GM19468 (cell line): ENCODE data around the gene NFKBIE.

ENCODE experiments used
- ATAC-seq: cut with Tn5 transposase; IDR thresholded peaks from one replicate; pipeline ENCODE4 v1.9.1; 2021; ENCODE audit warnings: mild to moderate bottlenecking, moderate library complexity, moderate number of reproducible peaks; ENCODE audit not compliant: unreplicated experiment; ENCODE audit errors: extremely low read depth

NFKBIE gene

DNA sequence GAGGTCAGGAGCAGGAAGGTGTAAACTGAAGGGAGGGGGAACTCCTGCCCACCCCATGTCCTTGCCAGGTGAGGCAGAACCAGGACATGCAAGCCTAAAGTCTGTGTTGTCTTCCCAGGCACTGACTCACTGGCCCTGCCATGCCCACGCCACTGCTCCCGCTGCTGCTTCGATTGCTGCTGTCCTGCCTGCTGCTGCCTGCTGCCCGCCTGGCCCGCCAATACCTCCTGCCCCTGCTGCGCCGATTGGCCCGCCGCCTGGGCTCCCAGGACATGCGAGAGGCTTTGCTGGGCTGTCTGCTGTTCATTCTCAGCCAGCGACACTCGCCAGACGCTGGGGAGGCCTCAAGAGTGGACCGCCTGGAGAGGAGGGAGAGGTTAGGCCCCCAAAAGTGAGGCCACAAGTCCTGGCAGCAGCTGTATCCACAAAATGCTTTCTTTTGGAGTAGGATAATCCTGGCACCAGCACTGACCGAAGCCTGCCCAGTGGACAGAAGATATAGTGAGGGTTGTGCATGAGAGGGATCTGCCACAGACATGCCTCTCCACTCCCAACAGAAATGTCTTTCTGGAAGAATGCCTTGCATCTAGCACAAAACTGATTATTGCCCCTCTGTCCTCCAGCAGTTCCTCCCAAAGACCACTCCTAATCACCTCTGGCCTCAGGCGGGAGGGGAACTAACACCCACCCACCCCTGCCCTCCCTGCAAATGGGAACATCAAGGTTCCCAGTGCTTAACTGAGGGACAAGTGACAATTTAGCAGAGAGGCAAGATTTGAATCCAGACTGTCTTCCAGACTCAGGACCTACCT lies 47.8 kb downstream of the NFKBIE start:
- ATAC-seq: no peak

DNA sequence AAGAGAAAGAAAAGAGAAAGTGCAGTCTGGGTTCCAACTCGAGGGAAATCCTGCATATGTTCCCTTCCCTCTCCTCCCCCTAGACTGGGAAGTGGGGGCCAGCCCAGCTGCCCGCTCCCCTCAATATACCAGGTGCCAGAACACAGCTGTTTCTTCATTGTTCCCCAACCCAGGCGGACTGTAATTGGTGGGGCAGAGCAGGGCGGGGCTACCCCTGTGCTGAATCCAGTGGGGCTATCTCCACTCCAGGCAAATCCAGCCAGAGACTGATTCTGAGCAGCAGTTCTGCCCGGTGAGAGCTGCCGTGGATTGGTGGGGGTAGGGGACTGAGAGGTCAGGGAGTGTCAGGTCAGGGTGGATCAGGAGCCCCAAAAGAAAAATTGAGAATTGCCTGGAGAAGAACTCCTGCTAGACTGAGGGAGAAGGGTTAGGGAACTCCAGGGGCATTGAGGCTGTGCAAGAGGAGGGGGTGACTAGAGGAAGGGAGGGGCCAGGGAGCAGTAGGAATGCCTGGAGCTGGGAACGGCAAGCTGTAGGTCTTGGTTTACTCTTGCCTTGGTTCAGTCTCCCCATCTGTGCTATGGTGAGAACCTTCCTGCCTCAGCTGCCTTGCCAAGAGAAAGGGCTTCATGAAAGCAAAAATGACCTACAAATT lies 48.5 kb downstream of the NFKBIE start, which contains the start of gene MYMX:
TSS of gene MYMX (plus strand) at position 250 of the 655 bp plus-strand sequence. CDS start 546 bp downstream, outside the sequence.
- no peak for ATAC-seq

DNA sequence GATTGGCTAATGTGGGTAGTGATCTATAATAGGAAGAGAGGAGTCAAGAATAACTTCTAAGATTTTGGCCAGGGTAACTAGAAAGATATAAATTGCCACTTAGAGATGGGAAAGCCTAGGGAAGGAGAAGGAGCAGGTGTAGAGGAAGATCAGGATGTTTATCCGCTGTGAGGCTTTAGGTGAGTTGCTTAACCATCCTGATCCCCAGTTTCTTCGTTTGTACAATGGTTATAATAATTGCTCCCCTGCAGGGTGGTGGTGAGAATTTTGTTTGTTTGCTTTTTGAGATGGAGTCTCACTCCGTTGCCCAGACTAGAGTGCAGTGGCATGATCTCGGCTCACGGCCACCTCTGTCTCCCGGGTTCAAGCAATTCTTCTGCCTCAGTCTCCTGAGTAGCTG lies 51.0 kb downstream of the NFKBIE start:
- no peak for ATAC-seq

DNA sequence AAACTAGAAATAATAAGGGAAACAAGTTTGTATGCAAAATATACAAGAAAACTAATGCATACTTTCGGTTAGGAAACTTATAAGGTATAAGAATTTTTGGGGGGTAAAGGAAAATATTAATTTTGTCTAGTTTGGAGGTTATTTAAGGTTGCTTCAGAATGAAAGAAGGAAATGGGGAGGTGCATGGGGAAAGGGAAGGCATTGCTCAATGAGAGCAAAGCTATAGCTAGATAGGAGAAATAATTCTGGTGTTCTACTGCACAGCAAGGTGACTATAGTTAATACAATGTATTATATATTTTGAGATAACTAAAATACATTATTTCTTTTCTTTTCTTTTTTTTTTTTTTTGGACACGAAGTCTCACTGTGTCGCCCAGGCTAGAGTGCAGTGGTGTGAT lies 54.1 kb downstream of the NFKBIE start:
- ATAC-seq: no peak
